H1 (cell line): ENCODE results near the gene TRMT61A. TPM values are rescaled to one million over a fixed set of nuclear protein-coding genes. Genes with fewer than 3 reads are reported as not detected.

Source experiments
- CTCF ChIA-PET: fragments of 300-600 bp; sonication (Branson Sonifier 250); formaldehyde crosslinking; loops from one replicate; lab custom pipeline; 2021; ENCODE audit not compliant: partially characterized antibody; lab: Charles Lee
- POLR2A ChIA-PET: fragments of 300-600 bp; sonication (Branson Sonifier 250); formaldehyde crosslinking; loops from one replicate; lab custom pipeline; 2021; ENCODE audit warnings: inconsistent platforms; ENCODE audit not compliant: partially characterized antibody; lab: Charles Lee
- DNase-seq, 2 experiments: peaks; one replicate each; pipeline versions ENCODE4 v3.0.0 to v3.0.0-alpha.2; 2010 to 2022; ENCODE audit warnings: low spot score in 2 of 2, low read depth in 1 of 2, mixed read lengths in 1 of 2
- FAIRE-seq: peaks from 2 replicates; lab custom pipeline; 2011; peaks lifted over from hg19 to GRCh38; lab: Jason Lieb, UNC
- H2AFZ ChIP-seq: 2 replicates; pipeline ENCODE4 v1.8.1; 2012; ENCODE audit warnings: low read length, inconsistent platforms
- H2AK5ac ChIP-seq: 2 replicates; pipeline ENCODE4 v1.6.1; 2013; ENCODE audit warnings: low read depth, low read length
- H2BK120ac ChIP-seq: replicated peaks from 2 replicates; pipeline ENCODE3; 2013; ENCODE audit warnings: low read depth, low read length, inconsistent platforms
- H2BK12ac ChIP-seq: 2 replicates; pipeline ENCODE4 v1.6.1; 2013; ENCODE audit warnings: low read depth, low read length
- H2BK15ac ChIP-seq: 2 replicates; pipeline ENCODE4 v1.6.1; 2013; ENCODE audit warnings: low read length
- H2BK20ac ChIP-seq: 2 replicates; pipeline ENCODE4 v1.6.1; 2013; ENCODE audit warnings: low read length
- H2BK5ac ChIP-seq: 2 replicates; pipeline ENCODE4 v1.6.1; 2013; ENCODE audit warnings: low read depth, low read length
- H3K14ac ChIP-seq: 2 replicates; pipeline ENCODE4 v1.6.1; 2013; ENCODE audit warnings: inconsistent platforms; ENCODE audit not compliant: insufficient read length
- H3K18ac ChIP-seq: 2 replicates; pipeline ENCODE4 v1.6.1; 2013; ENCODE audit warnings: low read length; ENCODE audit errors: extremely low read depth
- H3K23ac ChIP-seq: 2 replicates; pipeline ENCODE4 v1.6.1; 2013; ENCODE audit warnings: inconsistent platforms; ENCODE audit not compliant: insufficient read length
- H3K23me2 ChIP-seq: 2 replicates; pipeline ENCODE4 v1.6.1; 2013; ENCODE audit warnings: low read depth, low read length
- H3K27ac ChIP-seq: 2 replicates; pipeline ENCODE4 v1.6.1; 2011; ENCODE audit warnings: low read depth, low read length, inconsistent platforms
- H3K27me3 ChIP-seq, 4 experiments: replicated peaks in 1 of 4; 1 replicate in 1 of 4; 2 replicates in 3 of 4; pipeline versions ENCODE4 v1.6.1 to v1.8.1; 2011 to 2013; ENCODE audit warnings: low read length in 3 of 4, mild to moderate bottlenecking in 3 of 4, inconsistent platforms in 2 of 4, mixed read lengths in 2 of 4, moderate library complexity in 1 of 4; ENCODE audit not compliant: control insufficient read depth in 3 of 4, insufficient read depth in 3 of 4; ENCODE audit errors: extremely low read depth in 1 of 4
- H3K36me3 ChIP-seq, 4 experiments: 2 replicates each; pipeline versions ENCODE4 v1.6.1 to v1.8.1; 2011 to 2013; ENCODE audit warnings: mild to moderate bottlenecking in 4 of 4, low read length in 3 of 4, moderate library complexity in 2 of 4, control low read depth in 1 of 4, inconsistent platforms in 1 of 4; ENCODE audit not compliant: insufficient read depth in 4 of 4, control insufficient read depth in 2 of 4
- H3K4ac ChIP-seq: replicated peaks from 2 replicates; pipeline ENCODE3; 2013; ENCODE audit warnings: low read length, low read depth, mixed read lengths, inconsistent platforms; ENCODE audit not compliant: insufficient read length
- H3K4me1 ChIP-seq, 4 experiments: replicated peaks in 1 of 4; 1 replicate in 1 of 4; 2 replicates in 3 of 4; pipeline versions ENCODE4 v1.6.1 to v1.8.1; 2011 to 2013; ENCODE audit warnings: low read length in 3 of 4, inconsistent platforms in 2 of 4, mixed read lengths in 1 of 4; ENCODE audit not compliant: insufficient read depth in 4 of 4, control insufficient read depth in 3 of 4
- H3K4me2 ChIP-seq, 2 experiments: 2 replicates each; pipeline versions ENCODE4 v1.6.1 to v1.8.1; 2011 to 2013; ENCODE audit warnings: low read depth in 2 of 2, low read length in 2 of 2, control low read depth in 1 of 2, inconsistent platforms in 1 of 2, mild to moderate bottlenecking in 1 of 2; ENCODE audit not compliant: insufficient read depth in 1 of 2
- H3K4me3 ChIP-seq, 4 experiments: fragments of 200-600, 300-600 bp in 1 of 4; sonication (generic), shearing (Covaris generic), sonication (Bioruptor Twin) in 1 of 4; 2 replicates each; pipeline versions ENCODE4 v1.5.1 to v1.8.1; 2011 to 2016; ENCODE audit warnings: low read length in 4 of 4, low read depth in 3 of 4, control low read depth in 2 of 4, inconsistent platforms in 2 of 4, mild to moderate bottlenecking in 2 of 4, mixed read lengths in 1 of 4, moderate library complexity in 1 of 4; ENCODE audit not compliant: insufficient read depth in 2 of 4; ENCODE audit errors: extremely low read depth in 1 of 4
- H3K56ac ChIP-seq: replicated peaks from 2 replicates; pipeline ENCODE3; 2013; ENCODE audit warnings: low read depth, mild to moderate bottlenecking, mixed read lengths, low read length, inconsistent platforms; ENCODE audit not compliant: insufficient read length
- H3K79me1 ChIP-seq: 2 replicates; pipeline ENCODE4 v1.6.1; 2013; ENCODE audit warnings: low read depth, low read length, control low read depth
- H3K79me2 ChIP-seq, 2 experiments: 2 replicates each; pipeline versions ENCODE4 v1.6.1 to v1.8.1; 2012 to 2013; ENCODE audit warnings: low read length in 2 of 2, mild to moderate bottlenecking in 2 of 2, inconsistent platforms in 1 of 2; ENCODE audit not compliant: insufficient read depth in 2 of 2, control insufficient read depth in 1 of 2
- H3K9ac ChIP-seq, 4 experiments: replicated peaks in 1 of 4; 1 replicate in 1 of 4; 2 replicates in 3 of 4; pipeline versions ENCODE4 v1.6.1 to v1.8.1; 2011 to 2013; ENCODE audit warnings: low read depth in 3 of 4, low read length in 3 of 4, control low read depth in 2 of 4, mild to moderate bottlenecking in 2 of 4, moderate library complexity in 2 of 4, inconsistent platforms in 1 of 4; ENCODE audit errors: extremely low read depth in 1 of 4
- H3K9me3 ChIP-seq, 2 experiments: 2 replicates each; pipeline versions ENCODE4 v1.6.1 to v1.8.1; 2012 to 2013; ENCODE audit warnings: mild to moderate bottlenecking in 2 of 2, moderate library complexity in 2 of 2, control low read depth in 1 of 2, inconsistent platforms in 1 of 2, low read depth in 1 of 2, low read length in 1 of 2, mixed read lengths in 1 of 2; ENCODE audit not compliant: insufficient read depth in 2 of 2
- H4K20me1 ChIP-seq, 2 experiments: replicated peaks in 1 of 2; 2 replicates each; pipeline versions ENCODE3 to v1.8.1; 2011 to 2013; ENCODE audit warnings: inconsistent platforms in 2 of 2, low read length in 2 of 2, mild to moderate bottlenecking in 1 of 2; ENCODE audit not compliant: insufficient read depth in 2 of 2, control insufficient read depth in 1 of 2
- H4K5ac ChIP-seq: 2 replicates; pipeline ENCODE4 v1.6.1; 2013; ENCODE audit warnings: low read length, low read depth, mixed read lengths, inconsistent platforms; ENCODE audit not compliant: insufficient read length
- H4K8ac ChIP-seq: 2 replicates; pipeline ENCODE4 v1.8.0; 2013; ENCODE audit warnings: mild to moderate bottlenecking, moderate library complexity, low read length, inconsistent platforms; ENCODE audit not compliant: insufficient read depth; ENCODE audit errors: extremely low read depth
- H4K91ac ChIP-seq: replicated peaks from 2 replicates; pipeline ENCODE3; 2013; ENCODE audit warnings: low read length, mixed read lengths, inconsistent platforms; ENCODE audit not compliant: insufficient read length
- ATF2 ChIP-seq: IDR thresholded peaks from 2 replicates; pipeline ENCODE4 v1.6.1; 2012; ENCODE audit warnings: low read length, inconsistent platforms
- BRCA1 ChIP-seq: IDR thresholded peaks from 2 replicates; pipeline ENCODE4 v1.6.1; 2012; ENCODE audit warnings: low read depth, low read length, improper control_type of control experiment
- CHD1 ChIP-seq: IDR thresholded peaks from 2 replicates; pipeline ENCODE4 v1.6.1; 2012; ENCODE audit warnings: low read depth, low read length, improper control_type of control experiment
- HDAC6 ChIP-seq: IDR thresholded peaks from one replicate; pipeline ENCODE4 v1.7.1; 2012; ENCODE audit warnings: low read depth, mild to moderate bottlenecking, inconsistent platforms, low read length, moderate library complexity
- JUN ChIP-seq: IDR thresholded peaks from 2 replicates; pipeline ENCODE4 v1.6.1; 2011; ENCODE audit warnings: low read depth, mild to moderate bottlenecking, improper control_type of control experiment, low read length
- MAX ChIP-seq: IDR thresholded peaks from 2 replicates; pipeline ENCODE4 v1.6.1; 2012; ENCODE audit warnings: inconsistent platforms
- SP1 ChIP-seq: IDR thresholded peaks from 2 replicates; pipeline ENCODE4 v1.6.1; 2011; ENCODE audit warnings: low read depth, low read length
- SP2 ChIP-seq: IDR thresholded peaks from 2 replicates; pipeline ENCODE4 v1.6.1; 2012; ENCODE audit warnings: mild to moderate bottlenecking, low read length, inconsistent platforms
- SRF ChIP-seq: IDR thresholded peaks from 2 replicates; pipeline ENCODE4 v1.6.1; 2011; ENCODE audit warnings: mild to moderate bottlenecking, low read depth, low read length, moderate library complexity
- SUZ12 ChIP-seq: fragments of 200-600 bp; sonication (generic); IDR thresholded peaks from 2 replicates; pipeline ENCODE4 v1.6.1; 2012; ENCODE audit warnings: mild to moderate bottlenecking, inconsistent platforms, low read length, moderate library complexity, mixed read lengths
- YY1 ChIP-seq: IDR thresholded peaks from 2 replicates; pipeline ENCODE4 v1.6.1; 2011; ENCODE audit warnings: low read depth, mild to moderate bottlenecking, low read length
- WGBS, 2 experiments: shearing (Covaris generic) in 1 of 2; methylation state at CpG; one replicate each; pipeline versions ENCODE4 v1.1.6 to v1.1.7; 2013 to 2015; ENCODE audit warnings: low lambda C conversion rate in 2 of 2, mixed read lengths in 2 of 2, inconsistent platforms in 1 of 2, low coverage in 1 of 2, missing lambda C conversion rate in 1 of 2; ENCODE audit not compliant: insufficient replicate concordance in 2 of 2, insufficient coverage in 1 of 2, insufficient read length in 1 of 2; ENCODE audit errors: extremely low coverage in 1 of 2, missing lambda C conversion rate in 1 of 2; 5-methylcytosine and 5-hydroxymethylcytosine counted together
- polyA plus RNA-seq, 7 experiments: library from polyadenylated mRNA; depleted of rRNA in 3 of 7; stranded (reverse) in 5 of 7; unstranded in 2 of 7; fragments of >200 nt in 5 of 7; fragments of 200-250 nt in 2 of 7; gene quantifications; 1 replicate in 5 of 7; 2 replicates in 1 of 7; 4 replicates in 1 of 7; pipeline versions ENCODE4 v1.2.1 to v1.2.3, GENCODE V29; 2011 to 2013; ENCODE audit warnings: missing spikeins in 2 of 7, mixed read lengths in 2 of 7
- total RNA-seq: library from RNA; stranded (reverse); fragmentation: NEBNext Ultra II Directional; extraction: Animal tissue kit (Norgen Biotek cat#: 25700); gene quantifications from 2 replicates; pipeline ENCODE4 v1.2.1, GENCODE V29; 2021

Gene TRMT61A
- total and polyA plus RNA-seq, 2 of the 8 experiments (the other 6 are each of a cell fraction or from before 2014, with no cell fraction given) = 15.8 to 19.0 TPM

- no peak overlapping the region for H2BK120ac ChIP-seq
- ChIA-PET POLR2A (interaction anchor here (0.8 to 29.8 kb wide), 6 partner anchors 7 to 25 kb away, joined by 3 to 844 read pairs (median 5); partner anchors contain the start of genes BAG5, CKB and TRMT61A), CTCF (interaction anchor here (1.4 to 28.8 kb wide), 5 partner anchors 6 to 203 kb away, joined by 3 to 921 read pairs (median 230); partner anchors contain the start of genes CKB, EIF5 and TRMT61A)
- H3K79me2 ChIP-seq = no peaks in the 10 kb centered on the region
- no peaks in the 10 kb centered on the region for H3K23me2 ChIP-seq
- H3K4ac ChIP-seq = no peak overlapping the region
- H4K91ac ChIP-seq = no peak overlapping the region
- H3K9ac ChIP-seq = no peak overlapping the region
- no peak overlapping the region for H2BK5ac ChIP-seq
- H4K8ac ChIP-seq = peak overlapping the region; percentile 80; the same call in 1 of the 2 replicates
- H3K9me3 ChIP-seq = no peaks in the 10 kb centered on the region
- H4K20me1 ChIP-seq = peaks cover 4 to 24% of the 10 kb centered on the region in 2 experiments
- no peak overlapping the region for H2AFZ ChIP-seq
- H4K5ac ChIP-seq = no peak overlapping the region
- no peaks in the 10 kb centered on the region; a peak in 2 of 7 replicates for H3K27me3 ChIP-seq
- no peak overlapping the region for H3K56ac ChIP-seq
- H3K27ac ChIP-seq = no peak overlapping the region
- no peak overlapping the region for H3K4me2 ChIP-seq
- no peak overlapping the region for H2BK20ac ChIP-seq
- DNase-seq (no peak), FAIRE-seq (no peak)
- peaks cover 0 to 14% (median 12%) of the 10 kb centered on the region in 4 experiments; a peak in 6 of 7 replicates for H3K4me1 ChIP-seq
- no peak overlapping the region for H2BK12ac ChIP-seq
- no peak overlapping the region for H3K23ac ChIP-seq
- H3K79me1 ChIP-seq = no peaks in the 10 kb centered on the region
- no peak overlapping the region for H2BK15ac ChIP-seq
- no peak overlapping the region for H3K4me3 ChIP-seq
- H3K36me3 ChIP-seq = peaks cover 0 to 17% (median under 1%) of the 10 kb centered on the region in 4 experiments; a peak in 3 of 8 replicates
- H2AK5ac ChIP-seq = no peak overlapping the region
- no peak overlapping the region for H3K14ac ChIP-seq
- no peak overlapping the region for H3K18ac ChIP-seq
- WGBS, 2 experiments = 85% methylated on average over 18 of the region's 18 CpGs; no CpG with 5 or more reads in 1 of the 2 experiments
- TF ChIP-seq SP2 (no peak), SRF (no peak), JUN (no peak), SUZ12 (no peak), YY1 (no peak), CHD1 (no peak), BRCA1 (no peak), ATF2 (no peak), MAX (no peak), SP1 (no peak), HDAC6 (no peak)
Observed at GRCh38 chr14:103537175-103537990, 8.4 kb downstream of the TRMT61A start.
